GM10266 (cell line): ENCODE measurements around the gene NUB1.

Experiments
- DNase-seq: peaks from one replicate; pipeline ENCODE4 v3.0.0; 2012; ENCODE audit errors: extremely low spot score
- CTCF ChIP-seq: IDR thresholded peaks from 2 replicates; pipeline ENCODE4 v1.5.1; 2012; ENCODE audit warnings: mild to moderate bottlenecking, low read depth; ENCODE audit not compliant: control insufficient read depth, insufficient read depth; ENCODE audit errors: missing control alignments

Gene NUB1

GRCh38 chr7:151409667-151410404, 68.2 kb downstream of the NUB1 start, which contains the start of gene WDR86:
Gene WDR86, minus strand, starts transcription at chr7:151410038. Its CDS starts 449 bp downstream, at chr7:151409589.
- DNase-seq: no peak
- TF ChIP-seq CTCF: no peak

GRCh38 chr7:151410405-151411390, 69.1 kb downstream of the NUB1 start:
- TF ChIP-seq CTCF: no peak
- no peak for DNase-seq

GRCh38 chr7:151411551-151411950, 69.9 kb downstream of the NUB1 start:
- no peak for DNase-seq

GRCh38 chr7:151412318-151412717, 70.7 kb downstream of the NUB1 start:
- no peak for TF ChIP-seq CTCF
- no peak for DNase-seq

More at GRCh38 chr7:151411551-151411950, 69.9 kb downstream of the NUB1 start:
- no peak for TF ChIP-seq CTCF

- no peak for TF ChIP-seq CTCF
- DNase-seq: no peak
Observed at GRCh38 chr7:151413241-151413640, 71.6 kb downstream of the NUB1 start.

- no peak for DNase-seq
- TF ChIP-seq CTCF: no peak
Observed at GRCh38 chr7:151415375-151416105, 73.9 kb downstream of the NUB1 start.
